SK-N-MC (cell line): Measurements from ENCODE around the gene TBC1D25.

Source experiments
- EZH2 ChIP-seq: fragments of 200-600 bp; sonication (generic); IDR thresholded peaks from one replicate; pipeline ENCODE4 v1.6.1; 2017; ENCODE audit warnings: antibody characterized with exemption
- FOXP2 ChIP-seq: optimal IDR thresholded peaks from 2 replicates; pipeline ENCODE3; 2011; ENCODE audit warnings: mild to moderate bottlenecking, moderate library complexity; ENCODE audit not compliant: insufficient read depth; ENCODE audit errors: extremely low read length, control extremely low read depth
- POLR2AphosphoS5 ChIP-seq: IDR thresholded peaks from 2 replicates; pipeline ENCODE4 v1.6.1; 2012; ENCODE audit warnings: mild to moderate bottlenecking, low read depth, low read length, borderline replicate concordance

- TF ChIP-seq POLR2AphosphoS5 (no peak), EZH2 (no peak), FOXP2 (no peak)
Measured at GRCh38 chrX:48522291-48522690, 17.2 kb upstream of the TBC1D25 start.
